ENCODE measurements around the gene VPS52. TPM values are rescaled to one million over a fixed set of nuclear protein-coding genes. Genes with fewer than 3 reads are reported as not detected.

VPS52 gene
- total RNA-seq, 1 experiment from 2014 or later = 47.1 TPM

- no peak for TF ChIP-seq CTCF (conservative IDR thresholded peaks at IDR 0.05)
- no peak overlapping the region for H3K4ac ChIP-seq (ENCODE audit: low read depth, low read length)
- no peaks in the 10 kb centered on the region for H3K27me3 ChIP-seq (ENCODE audit: insufficient read depth, low read length)
- no peak overlapping the region for H4K8ac ChIP-seq (replicated peaks; ENCODE audit: insufficient read length, low read depth, low read length)
- H2AFZ ChIP-seq (ENCODE audit: low read length) = no peak overlapping the region
- no peak overlapping the region for H3K9ac ChIP-seq (ENCODE audit: extremely low read depth, insufficient read length, low read length)
- H3K36me3 Mint-ChIP-seq (ENCODE audit: insufficient read depth in 1 of 3, low read depth in 3 of 3) = peaks cover 0 to 17% (median 5%) of the 10 kb centered on the region in 3 experiments; a peak in 5 of 7 replicates
- no peak overlapping the region for H3K27ac ChIP-seq (ENCODE audit: insufficient read length, low read depth, low read length)
- no CpG with 5 or more reads among the region's 8 CpGs for WGBS (ENCODE audit: extremely low coverage, insufficient read length, low lambda C conversion rate)
- H3K79me2 ChIP-seq (ENCODE audit: insufficient read depth, low read length) = peaks cover 3% of the 10 kb centered on the region; the same call in 1 of the 2 replicates
- no peak overlapping the region for H3K27ac Mint-ChIP-seq
- H3T11ph ChIP-seq (ENCODE audit: low read length) = no peak overlapping the region
- no peaks in the 10 kb centered on the region for H3K9me3 ChIP-seq (ENCODE audit: control insufficient read depth, low read depth, low read length)
- H3K79me1 ChIP-seq (ENCODE audit: insufficient read depth, low read depth, low read length, poor library complexity, severe bottlenecking) = no peaks in the 10 kb centered on the region
- no peak overlapping the region for H3K23ac ChIP-seq (ENCODE audit: insufficient read length, low read depth, low read length)
- H4K20me1 ChIP-seq (ENCODE audit: control insufficient read depth, insufficient read depth, insufficient read length) = no peaks in the 10 kb centered on the region
- no peak overlapping the region for H2BK5ac ChIP-seq (ENCODE audit: insufficient read length, low read length)
- H3K4me3 Mint-ChIP-seq = no peak overlapping the region; a peak in 1 of 5 replicates
- no peak overlapping the region for H4K5ac ChIP-seq (ENCODE audit: insufficient read length, low read depth, low read length)
- H3K27me3 Mint-ChIP-seq (ENCODE audit: low read depth) = no peaks in the 10 kb centered on the region; the same call in 1 of the 2 replicates
- H3K56ac ChIP-seq (ENCODE audit: insufficient read length, low read depth, low read length) = no peak overlapping the region
- no peak overlapping the region for H2AK5ac ChIP-seq (ENCODE audit: insufficient read length, low read length)
- no peak overlapping the region for H3K14ac ChIP-seq (ENCODE audit: insufficient read depth, low read length)
- H2BK15ac ChIP-seq (ENCODE audit: low read depth, low read length) = no peak overlapping the region
- peaks cover 3 to 7% of the 10 kb centered on the region in 2 experiments; a peak in 3 of 4 replicates for H3K4me1 Mint-ChIP-seq
- H3K23me2 ChIP-seq (ENCODE audit: insufficient read length, low read depth, low read length, poor library complexity, severe bottlenecking) = peaks cover under 1% of the 10 kb centered on the region
- no peak for DNase-seq
- no peak overlapping the region for H2BK12ac ChIP-seq (ENCODE audit: insufficient read length, low read depth, low read length)
- H4K91ac ChIP-seq (ENCODE audit: insufficient read length, low read depth, low read length) = no peak overlapping the region
- H3K18ac ChIP-seq (ENCODE audit: insufficient read length, low read depth, low read length) = no peak overlapping the region
- H3K4me2 ChIP-seq (ENCODE audit: insufficient read depth, insufficient read length, low read length) = no peak overlapping the region
- H3K9me3 Mint-ChIP-seq = no peaks in the 10 kb centered on the region
- H2BK20ac ChIP-seq (ENCODE audit: low read depth, low read length, poor library complexity, severe bottlenecking) = no peak overlapping the region
- no peaks in the 10 kb centered on the region for H3K4me1 ChIP-seq (ENCODE audit: insufficient read depth, low read length)
- no peak overlapping the region for H2BK120ac ChIP-seq (ENCODE audit: low read depth, low read length, poor library complexity, severe bottlenecking)
Observed at GRCh38 chr6:33305052-33305451, 33.4 kb upstream of the VPS52 start.
